ENCODE measurements around the gene C7.

DNA sequence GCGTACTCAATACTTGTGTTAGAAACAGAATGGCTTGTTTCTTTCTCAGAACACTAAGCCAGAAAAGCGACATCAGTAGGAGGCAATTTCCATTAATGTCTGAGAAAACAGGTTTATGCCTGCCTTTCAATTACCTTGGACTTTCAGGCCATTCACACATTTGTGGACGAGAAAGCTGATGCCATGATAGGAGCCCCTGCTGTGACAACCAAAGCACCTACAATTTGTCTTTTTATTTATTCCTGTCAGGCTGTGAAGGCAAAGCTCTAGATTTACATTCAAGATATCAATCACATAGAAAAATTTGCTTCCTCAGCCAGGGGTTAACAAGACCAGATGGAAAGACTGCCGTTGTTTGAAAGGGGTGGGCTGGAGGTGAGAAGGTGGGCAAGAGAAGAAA is 76.2 kb downstream of the C7 start:
- TF ChIP-seq, protein P1, sequence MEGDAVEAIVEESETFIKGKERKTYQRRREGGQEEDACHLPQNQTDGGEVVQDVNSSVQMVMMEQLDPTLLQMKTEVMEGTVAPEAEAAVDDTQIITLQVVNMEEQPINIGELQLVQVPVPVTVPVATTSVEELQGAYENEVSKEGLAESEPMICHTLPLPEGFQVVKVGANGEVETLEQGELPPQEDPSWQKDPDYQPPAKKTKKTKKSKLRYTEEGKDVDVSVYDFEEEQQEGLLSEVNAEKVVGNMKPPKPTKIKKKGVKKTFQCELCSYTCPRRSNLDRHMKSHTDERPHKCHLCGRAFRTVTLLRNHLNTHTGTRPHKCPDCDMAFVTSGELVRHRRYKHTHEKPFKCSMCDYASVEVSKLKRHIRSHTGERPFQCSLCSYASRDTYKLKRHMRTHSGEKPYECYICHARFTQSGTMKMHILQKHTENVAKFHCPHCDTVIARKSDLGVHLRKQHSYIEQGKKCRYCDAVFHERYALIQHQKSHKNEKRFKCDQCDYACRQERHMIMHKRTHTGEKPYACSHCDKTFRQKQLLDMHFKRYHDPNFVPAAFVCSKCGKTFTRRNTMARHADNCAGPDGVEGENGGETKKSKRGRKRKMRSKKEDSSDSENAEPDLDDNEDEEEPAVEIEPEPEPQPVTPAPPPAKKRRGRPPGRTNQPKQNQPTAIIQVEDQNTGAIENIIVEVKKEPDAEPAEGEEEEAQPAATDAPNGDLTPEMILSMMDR (IDR thresholded peaks at IDR 0.05; ENCODE audit: low read depth, low read length), result no peak
- no peak for TF ChIP-seq EZH2phosphoT487 (IDR thresholded peaks at IDR 0.05; ENCODE audit: low read depth)
